ENCODE measurements around the gene TRIM44. TPM values are rescaled to one million over a fixed set of nuclear protein-coding genes. Genes with fewer than 3 reads are reported as not detected.

TRIM44 gene
- total RNA-seq: 21.5 and 30.2 TPM in 2 replicates

GRCh38 chr11:35662649-35663407 lies at the start of gene TRIM44:
Gene TRIM44, plus strand, starts transcription at chr11:35662775. Its CDS starts 337 bp downstream, at chr11:35663112.
- peak; percentile 47 for DNase-seq (ENCODE audit: low read depth, low spot score)

GRCh38 chr11:35614939-35615569 lies 47.5 kb upstream of the TRIM44 start:
- DNase-seq (ENCODE audit: low read depth, low spot score): no peak

- DNase-seq (ENCODE audit: low read depth, low spot score): no peak
Measured at GRCh38 chr11:35615921-35616900, 46.4 kb upstream of the TRIM44 start.

GRCh38 chr11:35617316-35617686 lies 45.3 kb upstream of the TRIM44 start:
- DNase-seq (ENCODE audit: low read depth, low spot score): no peak

GRCh38 chr11:35617687-35618496 lies 44.7 kb upstream of the TRIM44 start, which contains the start of gene FJX1:
Gene FJX1, plus strand, starts transcription at chr11:35618460. Its CDS starts 177 bp downstream, at chr11:35618637.
- peak; percentile 63 for DNase-seq (ENCODE audit: low read depth, low spot score)

GRCh38 chr11:35618497-35619115 lies 44.0 kb upstream of the TRIM44 start:
- no peak for DNase-seq (ENCODE audit: low read depth, low spot score)

GRCh38 chr11:35619116-35619854 lies 43.3 kb upstream of the TRIM44 start:
- no peak for DNase-seq (ENCODE audit: low read depth, low spot score)

GRCh38 chr11:35619855-35620640 lies 42.5 kb upstream of the TRIM44 start:
- DNase-seq (ENCODE audit: low read depth, low spot score): no peak

GRCh38 chr11:35620795-35621194 lies 41.8 kb upstream of the TRIM44 start:
- no peak for DNase-seq (ENCODE audit: low read depth, low spot score)

- no peak for DNase-seq (ENCODE audit: low read depth, low spot score)
Measured at GRCh38 chr11:35621620-35622019, 41.0 kb upstream of the TRIM44 start.

GRCh38 chr11:35622070-35622469 lies 40.5 kb upstream of the TRIM44 start:
- peak; percentile 39 for DNase-seq (ENCODE audit: low read depth, low spot score)

GRCh38 chr11:35623621-35624168 lies 38.9 kb upstream of the TRIM44 start:
- DNase-seq (ENCODE audit: low read depth, low spot score): no peak

- no peak for DNase-seq (ENCODE audit: low read depth, low spot score)
Measured at GRCh38 chr11:35624316-35624715, 38.3 kb upstream of the TRIM44 start.

GRCh38 chr11:35624781-35625180 lies 37.8 kb upstream of the TRIM44 start:
- no peak for DNase-seq (ENCODE audit: low read depth, low spot score)

GRCh38 chr11:35626501-35626900 lies 36.1 kb upstream of the TRIM44 start:
- DNase-seq (ENCODE audit: low read depth, low spot score): no peak

GRCh38 chr11:35629511-35629910 lies 33.1 kb upstream of the TRIM44 start:
- no peak for DNase-seq (ENCODE audit: low read depth, low spot score)

- DNase-seq (ENCODE audit: low read depth, low spot score): peak; percentile 94
Measured at GRCh38 chr11:35629914-35630313, 32.7 kb upstream of the TRIM44 start.

- no peak for DNase-seq (ENCODE audit: low read depth, low spot score)
Measured at GRCh38 chr11:35631891-35632290, 30.7 kb upstream of the TRIM44 start.

- no peak for DNase-seq (ENCODE audit: low read depth, low spot score)
Measured at GRCh38 chr11:35632301-35632700, 30.3 kb upstream of the TRIM44 start.
